Measurements from ENCODE around the gene LENG8. TPM values are rescaled to one million over a fixed set of nuclear protein-coding genes. Genes with fewer than 3 reads are reported as not detected.
A peak's percentile ranks its signal among the peaks of the same experiment; 100 is the strongest.
"Not testable (repeated sequence)": the region's sequence is repeated elsewhere in the genome, so short reads cannot be mapped to it uniquely, and the experiment has no call there.

The LENG8 gene
- total and polyA plus RNA-seq, 5 donors, result 66.2 to 87.4 (median 75.4) TPM

DNA sequence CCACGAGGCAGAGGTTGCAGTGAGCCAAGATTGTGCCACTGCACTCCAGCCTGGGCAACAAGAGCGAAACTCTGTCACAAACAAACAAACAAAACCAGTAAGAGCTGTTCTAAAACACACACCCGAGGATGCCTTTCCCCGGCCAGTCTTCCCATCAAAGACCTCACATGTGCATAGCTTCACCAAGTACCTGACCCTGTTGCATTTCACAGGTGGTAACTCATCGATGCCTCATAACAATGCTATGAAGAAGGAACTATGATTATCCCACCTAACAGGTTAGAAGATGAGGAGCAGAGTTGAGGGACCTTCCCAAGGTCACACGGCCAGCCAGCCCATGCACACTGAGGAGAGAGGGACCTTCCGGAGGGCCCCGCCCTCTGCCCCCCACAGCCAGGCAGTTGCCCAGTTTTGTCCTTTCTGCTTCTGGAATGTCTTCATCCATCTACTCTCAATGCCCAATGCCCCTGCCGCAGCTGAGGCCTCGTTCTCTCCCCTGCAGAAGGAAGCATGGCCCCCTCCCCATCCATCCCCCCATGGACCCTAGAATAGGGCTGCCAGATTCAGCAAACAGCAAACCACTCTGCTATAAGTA, 16.8 kb upstream of the LENG8 start:
- Histone ChIP-seq H3K27me3 (ENCODE audit: control insufficient read depth, insufficient read depth) (no peaks in the 10 kb centered on the region), H3K4me3 (ENCODE audit: low read length) (no peak overlapping the region), H3K4me1 (ENCODE audit: control insufficient read depth, insufficient read depth, low read length) (peaks cover 8% of the 10 kb centered on the region), H3K9me3 (ENCODE audit: control insufficient read depth, low read length) (no peaks in the 10 kb centered on the region), H3K27ac (ENCODE audit: low read length) (no peak overlapping the region)
- no peak for DNase-seq
- 75% methylated on average over 10 of the region's 10 CpGs for WGBS
- no peak for ATAC-seq
- intact Hi-C loops (cut with DNase I), result no loop called here

DNA sequence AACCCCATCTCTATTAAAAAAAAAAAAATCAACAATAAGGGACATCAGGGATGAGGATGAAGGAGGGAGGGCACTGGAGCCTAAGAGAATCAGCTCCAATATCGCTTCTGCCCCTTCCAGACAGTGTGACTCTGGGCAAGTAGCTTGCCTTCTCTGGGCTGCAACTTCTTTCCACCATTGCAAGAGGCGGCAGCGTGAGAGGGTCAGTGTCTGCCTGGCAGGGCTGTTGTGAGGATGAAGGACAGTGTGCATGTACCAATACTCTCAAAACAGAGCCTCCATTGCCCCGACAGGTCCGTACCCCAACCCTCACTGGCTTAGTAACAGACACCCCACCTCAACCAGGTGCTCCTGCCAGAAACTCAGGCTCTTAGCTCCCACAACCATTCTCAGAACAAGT, 15.3 kb upstream of the LENG8 start:
- H3K27me3 ChIP-seq (ENCODE audit: control insufficient read depth, insufficient read depth), result no peaks in the 10 kb centered on the region
- WGBS, result 91% methylated on average over 5 of the region's 5 CpGs
- intact Hi-C loops (cut with DNase I), result no loop called here
- DNase-seq (peak in 1 of 3 donors; percentile 1), ATAC-seq (no peak)
- H3K4me1 ChIP-seq (ENCODE audit: control insufficient read depth, insufficient read depth, low read length), result peaks cover 8% of the 10 kb centered on the region
- H3K4me3 ChIP-seq (ENCODE audit: low read length), result no peak overlapping the region
- no peaks in the 10 kb centered on the region for H3K9me3 ChIP-seq (ENCODE audit: control insufficient read depth, low read length)
- H3K27ac ChIP-seq (ENCODE audit: low read length), result no peak overlapping the region

DNA sequence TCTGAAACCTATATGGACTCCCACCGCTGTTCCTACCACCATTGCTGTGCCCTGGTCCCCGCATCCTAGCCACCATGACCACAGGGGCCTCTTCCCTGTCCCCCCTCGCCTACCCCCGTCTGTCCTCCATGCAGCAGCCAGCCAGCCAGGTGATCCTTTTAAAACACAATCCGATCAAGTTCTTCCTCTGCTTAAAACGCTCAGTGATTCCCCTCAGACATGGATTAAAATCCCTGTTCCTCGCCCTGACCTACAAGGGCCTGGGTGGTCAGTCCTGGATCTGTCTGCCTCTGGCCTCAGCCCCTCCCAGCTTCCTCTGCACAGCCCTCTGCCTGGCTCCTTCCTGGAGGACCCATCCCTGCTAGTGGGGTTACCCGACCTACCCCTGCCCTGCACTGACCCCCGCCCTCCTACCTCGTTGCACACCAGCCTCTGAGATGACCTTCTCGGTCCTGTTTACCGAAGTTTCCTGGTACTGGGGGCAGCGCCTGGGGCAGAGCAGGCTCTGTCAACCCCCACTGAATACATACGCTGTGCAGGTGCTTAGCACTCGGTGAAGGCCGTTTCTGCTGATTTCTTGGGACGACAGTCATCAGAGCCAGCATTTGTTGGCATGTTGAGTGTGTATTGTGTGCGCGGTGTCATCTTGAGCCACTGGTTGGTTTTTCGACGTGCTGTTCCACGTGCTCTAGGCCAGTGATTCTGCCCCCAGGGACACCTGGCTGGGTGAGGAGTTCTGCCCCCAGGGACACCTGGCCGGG, 14.7 kb upstream of the LENG8 start:
- DNase-seq (peak; percentile 7 to 76 (median 68)), ATAC-seq (no peak)
- Histone ChIP-seq H3K27me3 (ENCODE audit: control insufficient read depth, insufficient read depth) (no peaks in the 10 kb centered on the region), H3K27ac (ENCODE audit: low read length) (no peak overlapping the region), H3K4me1 (ENCODE audit: control insufficient read depth, insufficient read depth, low read length) (peaks cover 8% of the 10 kb centered on the region), H3K4me3 (ENCODE audit: low read length) (no peak overlapping the region), H3K9me3 (ENCODE audit: control insufficient read depth, low read length) (no peaks in the 10 kb centered on the region)
- 54% methylated on average over 23 of the region's 23 CpGs for WGBS
- intact Hi-C loops (cut with DNase I), result no loop called here

DNA sequence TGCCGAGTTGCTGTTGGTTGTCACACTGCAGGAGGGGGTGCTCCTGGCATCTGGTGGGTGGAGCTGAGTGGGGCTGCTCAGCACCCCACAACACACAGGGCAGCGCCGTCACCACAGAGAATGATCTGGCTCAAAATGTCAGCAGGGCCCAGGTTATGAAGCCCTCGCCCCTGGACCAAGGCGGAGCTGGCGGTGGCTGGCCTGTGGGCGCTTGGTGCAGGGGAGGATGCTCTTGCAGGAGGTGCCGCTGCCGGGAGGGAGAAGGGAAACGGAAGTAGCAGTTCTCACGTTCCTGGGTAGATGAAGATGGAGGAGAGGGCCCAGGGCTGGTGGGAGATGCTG, 14.2 kb upstream of the LENG8 start:
- Histone ChIP-seq H3K4me3 (ENCODE audit: low read length) (no peak overlapping the region), H3K27me3 (ENCODE audit: control insufficient read depth, insufficient read depth) (no peaks in the 10 kb centered on the region), H3K4me1 (ENCODE audit: control insufficient read depth, insufficient read depth, low read length) (peaks cover 8% of the 10 kb centered on the region), H3K9me3 (ENCODE audit: control insufficient read depth, low read length) (no peaks in the 10 kb centered on the region), H3K27ac (ENCODE audit: low read length) (no peak overlapping the region)
- ATAC-seq, result peak in 1 of 2 donors; percentile 2
- peak in 1 of 3 donors; percentile 22 for DNase-seq
- intact Hi-C loops (cut with DNase I), result no loop called here
- WGBS, result 37% methylated on average over 11 of the region's 11 CpGs

DNA sequence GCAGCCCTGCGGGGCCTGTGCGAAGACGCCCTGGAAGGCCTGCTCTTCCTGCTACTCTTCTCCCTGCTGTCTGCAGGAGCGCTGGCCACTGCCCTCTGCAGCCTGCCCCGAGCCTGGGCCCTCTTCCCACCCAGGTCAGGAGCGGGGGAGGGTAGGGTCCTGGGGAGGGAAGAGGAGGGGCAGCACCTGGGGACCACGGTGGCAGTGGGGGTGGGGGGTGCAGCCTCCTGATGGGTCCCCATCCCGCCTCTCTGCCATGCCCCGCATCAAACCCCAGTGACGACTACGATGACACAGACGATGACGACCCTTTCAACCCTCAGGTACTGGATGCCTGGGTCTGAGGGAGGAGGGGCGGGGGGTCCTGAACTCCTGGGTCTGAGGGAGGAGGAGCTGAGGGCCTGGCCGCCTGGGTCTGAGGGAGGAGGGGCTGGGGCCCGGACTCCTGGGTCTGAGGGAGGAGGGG, 13.4 kb upstream of the LENG8 start:
- intact Hi-C loops (cut with DNase I), result no loop called here
- 34% methylated on average over 16 of the region's 16 CpGs for WGBS
- Histone ChIP-seq H3K27ac (ENCODE audit: low read length) (no peak overlapping the region), H3K9me3 (ENCODE audit: control insufficient read depth, low read length) (no peaks in the 10 kb centered on the region), H3K4me1 (ENCODE audit: control insufficient read depth, insufficient read depth, low read length) (peaks cover 8% of the 10 kb centered on the region), H3K27me3 (ENCODE audit: control insufficient read depth, insufficient read depth) (no peaks in the 10 kb centered on the region), H3K4me3 (ENCODE audit: low read length) (no peak overlapping the region)
- ATAC-seq (peak; percentile 6 to 9), DNase-seq (peak in 2 of 3 donors; percentile 21 to 57)

DNA sequence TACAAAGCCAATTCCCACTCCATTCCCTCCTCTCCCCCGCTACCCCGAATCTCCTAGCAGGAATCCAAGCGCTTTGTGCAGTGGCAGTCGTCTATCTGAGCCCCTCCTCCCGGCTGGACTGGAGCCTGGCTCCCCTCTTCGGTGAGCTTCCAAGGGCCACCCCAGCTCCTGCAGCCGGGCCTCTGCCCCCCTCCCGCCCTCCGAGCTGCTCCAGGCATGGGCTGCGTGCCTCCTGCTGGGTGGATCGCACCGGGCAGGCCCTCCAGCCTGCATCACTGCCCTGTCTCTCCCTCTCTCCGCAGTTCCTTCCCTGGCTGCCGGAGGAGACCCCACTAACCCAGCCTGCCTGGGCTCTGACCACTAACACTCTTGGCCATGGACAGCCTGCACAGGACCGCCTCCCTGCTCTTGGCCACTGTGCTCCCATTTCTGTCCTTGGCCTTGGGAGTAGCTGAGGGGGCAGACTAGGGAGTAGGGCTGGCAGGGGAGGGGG, 12.9 kb upstream of the LENG8 start:
- intact Hi-C loops (cut with DNase I), result no loop called here
- Histone ChIP-seq H3K4me1 (ENCODE audit: control insufficient read depth, insufficient read depth, low read length) (peaks cover 6% of the 10 kb centered on the region), H3K27ac (ENCODE audit: low read length) (no peak overlapping the region), H3K9me3 (ENCODE audit: control insufficient read depth, low read length) (no peaks in the 10 kb centered on the region), H3K4me3 (ENCODE audit: low read length) (no peak overlapping the region), H3K27me3 (ENCODE audit: control insufficient read depth, insufficient read depth) (no peaks in the 10 kb centered on the region)
- WGBS, result 35% methylated on average over 15 of the region's 15 CpGs
- ATAC-seq, result peak; percentile 19 to 53
- DNase-seq, result peak in 2 of 3 donors; percentile 17 to 76

DNA sequence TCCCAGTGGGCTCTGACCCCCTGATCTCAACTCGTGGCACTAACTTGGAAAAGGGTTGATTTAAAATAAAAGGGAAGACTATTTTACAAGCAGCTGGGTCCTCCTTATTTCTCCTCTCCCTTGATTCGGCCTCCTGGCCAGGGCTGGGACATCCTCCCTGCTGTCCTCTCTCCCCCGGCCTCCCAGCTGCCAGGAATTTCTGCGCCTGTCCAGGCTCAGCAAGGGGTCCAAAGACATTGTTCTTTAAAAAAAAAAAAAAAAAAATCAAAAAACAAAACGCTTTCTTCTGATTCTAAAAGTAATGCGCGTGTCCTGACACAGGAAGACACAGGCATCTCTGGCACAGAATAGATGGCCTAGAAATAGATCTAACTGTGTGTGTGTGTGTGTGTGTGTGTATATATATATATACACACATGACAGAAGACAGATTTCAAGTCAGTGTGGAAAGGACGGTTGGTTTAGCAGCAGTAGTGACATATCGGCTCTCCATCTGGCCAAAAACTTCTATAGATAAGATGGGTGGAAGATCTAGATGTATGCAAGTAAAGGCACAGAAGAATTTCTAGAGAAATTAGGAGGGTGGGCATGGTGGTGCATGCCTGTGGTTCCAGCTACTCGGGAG, 12.3 kb upstream of the LENG8 start:
- intact Hi-C loops (cut with DNase I), result no loop called here
- DNase-seq, result no peak
- Histone ChIP-seq H3K4me1 (ENCODE audit: control insufficient read depth, insufficient read depth, low read length) (peaks cover 4% of the 10 kb centered on the region), H3K27ac (ENCODE audit: low read length) (no peak overlapping the region), H3K9me3 (ENCODE audit: control insufficient read depth, low read length) (no peaks in the 10 kb centered on the region), H3K27me3 (ENCODE audit: control insufficient read depth, insufficient read depth) (no peaks in the 10 kb centered on the region), H3K4me3 (ENCODE audit: low read length) (no peak overlapping the region)
- 46% methylated on average over 10 of the region's 10 CpGs for WGBS
- ATAC-seq, result no peak

DNA sequence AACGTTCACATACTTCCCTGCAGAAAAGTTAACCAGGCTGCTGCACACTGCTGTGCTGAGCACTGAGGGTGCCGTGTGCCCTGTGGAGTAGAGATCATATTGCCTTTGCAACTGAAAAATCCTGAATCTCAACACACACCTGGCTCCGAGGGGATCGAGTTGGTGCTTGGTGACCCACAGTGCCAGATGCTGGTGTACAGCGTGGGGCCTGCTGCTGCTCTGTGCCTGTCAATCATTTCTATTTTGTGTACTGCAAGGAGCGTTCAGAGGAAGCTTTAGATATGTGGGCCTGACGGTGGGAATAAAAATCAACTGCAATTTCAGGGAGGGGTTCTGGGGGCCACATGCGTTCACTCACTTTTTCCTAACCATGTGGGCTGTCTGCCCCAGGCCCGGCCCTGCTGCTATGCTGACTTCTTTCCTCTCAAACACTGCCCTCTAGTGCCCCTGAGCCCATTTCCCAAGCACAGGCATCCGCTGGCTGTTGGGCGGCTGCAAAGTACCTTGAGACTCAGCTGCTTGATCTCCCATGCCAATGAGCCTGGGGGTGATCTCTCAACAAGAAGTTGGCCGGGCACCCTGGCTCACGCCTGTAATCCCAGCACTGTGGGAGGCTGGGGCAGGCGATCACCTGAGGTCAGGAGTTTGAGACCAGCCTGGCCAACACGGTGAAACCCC, 9.7 kb upstream of the LENG8 start:
- no peaks in the 10 kb centered on the region for H3K9me3 ChIP-seq (ENCODE audit: control insufficient read depth, low read length)

DNA sequence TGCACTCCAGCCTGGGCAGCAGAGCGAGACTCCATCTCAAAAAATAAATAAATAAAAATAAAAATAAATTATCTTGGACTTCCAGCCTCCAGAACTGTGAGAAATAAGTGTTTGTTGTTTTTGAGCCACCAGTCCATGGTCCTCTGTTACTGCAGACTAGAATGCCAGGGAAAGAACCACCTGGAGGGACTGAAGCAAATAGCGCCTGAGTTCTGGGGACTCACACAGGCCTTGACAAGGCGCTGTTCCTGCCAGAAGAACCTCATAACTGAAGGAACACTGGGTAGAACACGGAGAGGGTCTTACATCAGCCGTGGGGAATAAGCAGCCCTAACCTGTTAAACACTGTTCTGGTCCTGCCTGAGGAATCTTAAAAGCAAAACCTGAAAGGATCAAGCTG, 8.4 kb upstream of the LENG8 start:
- no peak overlapping the region for H3K4me3 ChIP-seq (ENCODE audit: low read length)
- no peaks in the 10 kb centered on the region for H3K9me3 ChIP-seq (ENCODE audit: control insufficient read depth, low read length)
- H3K27ac ChIP-seq (ENCODE audit: low read length), result no peak overlapping the region
- WGBS, result 95% methylated on average over 5 of the region's 5 CpGs
- H3K4me1 ChIP-seq (ENCODE audit: control insufficient read depth, insufficient read depth, low read length), result peaks cover 4% of the 10 kb centered on the region
- intact Hi-C loops (cut with DNase I), result no loop called here
- H3K27me3 ChIP-seq (ENCODE audit: control insufficient read depth, insufficient read depth), result no peaks in the 10 kb centered on the region
- DNase-seq, result no peak
- no peak for ATAC-seq

More for the DNA sequence above, 9.7 kb upstream of the LENG8 start:
- H3K27me3 ChIP-seq (ENCODE audit: control insufficient read depth, insufficient read depth), result no peaks in the 10 kb centered on the region
- intact Hi-C loops (cut with DNase I), result no loop called here
- H3K4me1 ChIP-seq (ENCODE audit: control insufficient read depth, insufficient read depth, low read length), result peaks cover 4% of the 10 kb centered on the region
- 61% methylated on average over 15 of the region's 15 CpGs for WGBS
- no peak overlapping the region for H3K27ac ChIP-seq (ENCODE audit: low read length)
- DNase-seq (peak in 2 of 3 donors; percentile 41 to 61), ATAC-seq (peak; percentile 29 to 39)
- H3K4me3 ChIP-seq (ENCODE audit: low read length), result no peak overlapping the region

DNA sequence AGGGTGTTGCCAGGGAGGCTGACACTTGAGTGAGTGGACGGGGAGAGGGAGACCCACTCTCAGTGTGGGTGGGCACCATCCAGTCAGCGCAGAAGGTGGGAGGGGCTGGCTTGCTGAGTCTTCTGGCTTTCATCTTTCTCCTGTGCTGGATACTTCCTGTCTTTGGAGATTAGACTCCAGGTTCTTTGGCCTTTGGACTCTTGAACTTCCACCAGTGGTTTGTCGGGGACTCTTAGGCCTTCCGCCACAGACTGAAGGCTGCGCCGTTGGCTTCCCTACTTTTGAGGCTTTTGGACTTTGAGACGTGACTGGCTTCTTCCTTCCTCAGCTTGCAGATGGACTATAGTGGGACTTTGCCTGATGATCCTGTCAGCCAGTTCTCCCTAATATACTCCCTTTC, 4.3 kb upstream of the LENG8 start:
- Histone ChIP-seq H3K4me3 (ENCODE audit: low read length) (no peak overlapping the region), H3K27ac (ENCODE audit: low read length) (no peak overlapping the region), H3K4me1 (ENCODE audit: control insufficient read depth, insufficient read depth, low read length) (no peaks in the 10 kb centered on the region), H3K27me3 (ENCODE audit: control insufficient read depth, insufficient read depth) (no peaks in the 10 kb centered on the region), H3K9me3 (ENCODE audit: control insufficient read depth, low read length) (no peaks in the 10 kb centered on the region)
- peak in 1 of 3 donors; percentile 11 for DNase-seq
- intact Hi-C loops (cut with DNase I), result no loop called here
- no peak for ATAC-seq
- WGBS, result 72% methylated on average over 7 of the region's 7 CpGs

DNA sequence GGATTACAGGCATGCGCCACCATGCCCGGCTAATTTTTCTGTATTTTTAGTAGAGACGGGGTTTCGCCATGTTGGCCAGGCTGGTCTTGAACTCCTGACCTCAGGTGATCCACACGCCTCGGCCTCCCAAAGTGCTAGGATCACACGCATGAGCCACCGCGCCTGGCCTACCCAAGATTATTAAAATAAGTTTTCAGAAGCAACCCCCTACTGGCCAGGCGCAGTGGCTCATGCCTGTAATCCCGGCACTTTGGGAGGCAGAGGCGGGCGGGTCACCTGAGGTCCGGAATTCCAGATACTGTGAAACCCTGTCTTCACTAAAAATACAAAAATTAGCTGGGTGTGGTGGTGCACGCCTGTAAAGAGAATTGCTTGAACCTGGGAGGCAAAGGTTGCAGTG, 2.6 kb upstream of the LENG8 start:
- ATAC-seq; H3K4me3 ChIP-seq (ENCODE audit: low read length); H3K4me1 ChIP-seq (ENCODE audit: control insufficient read depth, insufficient read depth, low read length); H3K27me3 ChIP-seq (ENCODE audit: control insufficient read depth, insufficient read depth); intact Hi-C loops (cut with DNase I); H3K9me3 ChIP-seq (ENCODE audit: control insufficient read depth, low read length); H3K27ac ChIP-seq (ENCODE audit: low read length): not testable (repeated sequence)
- WGBS, result 91% methylated on average over 15 of the region's 15 CpGs
- peak in 1 of 3 donors; percentile 8 for DNase-seq

Measured in right cardiac atrium (tissue), 5 donors.